Stimulated activated CD8-positive, alpha-beta memory T cell treated with anti-CD3 and anti-CD28 coated beads, Interleukin-15, amount 100 ng/mL, for 48 hours (primary cell): ENCODE results near the gene CHRM1.

Experiments used
- DNase-seq, 2 donors: peaks; one replicate each; pipeline ENCODE4 v3.0.0-alpha.2; 2020; ENCODE audit warnings: low read depth in 2 of 2

Gene CHRM1

DNA sequence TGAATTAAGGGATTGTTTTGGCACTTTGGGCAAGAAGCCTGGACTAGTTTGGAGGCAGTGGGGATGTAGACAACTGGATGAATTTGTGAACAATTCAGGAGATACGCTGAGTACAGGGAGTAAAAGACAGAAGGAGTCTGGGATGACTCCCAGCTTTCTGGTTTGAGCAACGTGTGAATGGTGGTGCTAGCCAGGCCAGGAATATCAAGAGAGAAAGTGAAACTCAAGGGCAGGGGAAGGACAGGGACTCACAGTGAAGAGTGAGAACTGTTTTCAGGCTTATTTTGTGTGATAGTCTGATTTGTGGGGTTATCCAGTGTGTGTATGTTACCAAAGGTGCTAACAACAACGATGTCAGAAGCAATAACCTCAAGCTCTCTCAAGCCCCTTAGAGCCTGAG lies 15.9 kb downstream of the CHRM1 start:
- DNase-seq = no peak

DNA sequence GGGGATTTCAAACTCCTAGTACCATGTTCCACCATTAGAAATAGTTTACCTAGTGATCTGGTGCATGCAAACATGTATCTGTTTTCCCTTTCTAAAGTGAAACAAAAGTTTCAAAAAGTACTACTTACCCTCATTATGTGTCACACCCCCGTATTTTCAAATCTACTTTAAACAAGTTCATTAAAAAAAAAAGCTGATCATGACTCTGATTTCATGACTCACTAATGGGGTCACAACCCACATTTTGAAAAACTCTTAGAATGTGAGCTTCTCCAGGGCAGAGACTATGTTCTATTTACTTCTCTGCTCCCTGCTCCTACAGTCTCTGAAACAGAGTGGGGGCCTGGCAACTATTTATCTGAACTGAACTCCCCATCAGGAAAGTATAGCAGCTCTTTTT lies 18.2 kb downstream of the CHRM1 start:
- no peak for DNase-seq

DNA sequence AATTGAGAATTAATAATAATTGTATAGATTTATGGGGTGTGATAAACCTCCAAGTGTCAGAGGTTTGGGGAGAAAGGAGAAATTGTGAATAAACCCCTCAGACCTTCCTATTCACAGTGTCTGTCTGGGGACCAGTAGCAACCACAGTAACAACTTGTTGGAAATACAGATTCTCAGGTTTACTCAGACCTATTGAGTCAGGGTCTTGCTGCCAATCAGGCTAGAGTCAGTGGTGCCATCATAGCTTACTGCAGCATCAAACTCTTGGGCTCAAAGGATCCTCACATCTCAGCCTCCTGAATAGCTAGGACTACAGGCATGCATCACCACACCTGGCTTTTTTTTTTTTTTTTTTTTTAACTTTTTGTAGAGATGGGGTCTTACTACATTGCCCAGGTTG lies 23.1 kb downstream of the CHRM1 start:
- no peak for DNase-seq

DNA sequence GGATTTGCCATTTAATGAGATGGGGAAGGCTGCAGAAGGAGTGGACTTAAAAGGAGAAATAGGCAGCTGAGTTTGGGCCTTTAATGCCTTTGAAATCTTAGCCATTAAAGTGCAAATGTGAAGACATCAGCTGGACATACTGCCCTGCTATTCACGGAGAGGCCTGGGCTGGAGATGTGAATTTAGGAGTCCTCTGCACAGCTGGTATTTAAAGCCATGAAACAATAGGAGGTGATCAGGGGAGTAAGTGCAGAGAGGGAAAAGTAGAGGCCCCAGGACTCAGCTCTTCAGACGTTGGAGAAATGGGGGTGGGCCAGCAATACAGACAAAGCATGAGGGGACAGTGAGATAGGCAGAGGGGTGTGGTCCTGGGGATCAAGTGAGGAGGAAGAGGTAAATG lies 23.9 kb downstream of the CHRM1 start:
- DNase-seq = no peak

DNA sequence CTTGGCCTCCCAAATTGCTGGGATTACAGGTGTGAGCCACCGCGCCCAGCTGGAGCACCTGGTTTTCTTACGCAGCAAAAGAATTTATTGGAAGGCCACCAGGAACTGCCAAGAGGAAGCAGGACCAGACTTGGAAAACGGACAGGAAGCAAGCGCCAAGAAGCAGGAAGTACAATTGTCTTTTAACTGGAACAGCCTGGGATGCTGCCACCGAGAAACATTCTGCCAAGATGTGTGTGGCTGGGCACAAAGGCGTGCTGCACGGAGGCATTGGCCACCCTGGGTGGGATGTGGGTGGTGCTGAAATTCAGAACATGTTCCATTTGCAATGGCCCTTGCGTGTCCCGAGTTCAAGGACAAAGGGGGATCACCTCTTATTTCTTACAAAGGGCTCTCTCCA lies 25.1 kb downstream of the CHRM1 start:
- DNase-seq = no peak

DNA sequence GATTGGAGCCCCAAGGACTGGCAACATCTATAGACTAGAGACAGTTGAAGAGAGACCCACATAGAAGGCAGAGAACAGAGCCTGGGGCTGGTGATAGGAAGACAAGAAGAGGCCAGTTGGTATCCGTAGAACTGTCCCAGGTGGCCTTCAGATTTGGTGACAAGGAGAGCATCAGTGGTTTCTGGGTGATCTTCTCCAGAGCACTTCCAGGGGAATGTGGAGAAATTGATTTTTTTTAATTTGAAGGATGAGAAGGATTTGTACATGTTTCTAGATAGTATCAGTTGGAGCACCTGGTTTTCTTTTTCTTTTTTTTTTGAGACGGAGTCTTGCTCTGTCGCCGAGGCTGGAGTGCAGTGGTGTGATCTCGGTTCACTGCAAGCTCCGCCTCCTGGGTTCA lies 25.7 kb downstream of the CHRM1 start:
- DNase-seq = no peak

DNA sequence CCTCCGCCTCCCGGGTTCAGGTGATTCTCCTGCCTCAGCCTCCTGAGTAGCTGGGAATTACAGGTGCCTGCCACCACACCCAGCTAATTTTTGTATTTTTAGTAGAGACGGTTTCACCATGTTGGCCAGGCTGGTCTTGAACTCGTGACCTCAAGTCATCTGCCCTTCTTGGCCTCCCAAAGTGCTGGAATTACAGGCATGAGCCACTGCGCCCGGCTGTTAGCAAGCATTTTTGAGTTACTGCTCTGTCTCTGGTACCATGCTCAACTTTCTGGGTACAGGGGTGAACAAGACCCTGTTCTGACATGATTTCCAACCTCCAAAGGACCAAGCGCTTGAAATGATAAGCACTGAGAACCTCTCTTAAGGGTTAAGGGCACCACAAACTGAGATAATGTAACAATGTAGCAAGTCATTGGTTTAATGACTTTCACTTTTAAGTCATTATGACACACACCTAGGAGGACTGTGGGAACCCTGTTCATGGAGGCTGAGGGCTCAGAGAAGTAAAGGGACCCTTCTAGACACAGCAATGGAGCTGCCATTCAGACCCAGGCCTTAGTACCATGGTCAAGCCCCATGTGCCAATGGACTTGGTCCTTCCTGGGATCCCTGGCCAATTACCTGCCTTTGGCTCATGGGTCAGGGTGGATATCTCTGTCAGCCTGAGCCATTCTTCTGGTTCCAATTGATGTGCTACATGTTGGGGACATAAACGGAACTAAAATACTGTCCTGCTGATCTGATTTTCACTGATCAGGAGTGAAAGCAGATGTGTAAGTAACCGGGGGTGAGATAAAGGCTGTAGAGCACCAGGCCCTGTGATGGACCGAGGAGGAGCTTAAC lies 28.9 kb downstream of the CHRM1 start:
- no peak for DNase-seq

DNA sequence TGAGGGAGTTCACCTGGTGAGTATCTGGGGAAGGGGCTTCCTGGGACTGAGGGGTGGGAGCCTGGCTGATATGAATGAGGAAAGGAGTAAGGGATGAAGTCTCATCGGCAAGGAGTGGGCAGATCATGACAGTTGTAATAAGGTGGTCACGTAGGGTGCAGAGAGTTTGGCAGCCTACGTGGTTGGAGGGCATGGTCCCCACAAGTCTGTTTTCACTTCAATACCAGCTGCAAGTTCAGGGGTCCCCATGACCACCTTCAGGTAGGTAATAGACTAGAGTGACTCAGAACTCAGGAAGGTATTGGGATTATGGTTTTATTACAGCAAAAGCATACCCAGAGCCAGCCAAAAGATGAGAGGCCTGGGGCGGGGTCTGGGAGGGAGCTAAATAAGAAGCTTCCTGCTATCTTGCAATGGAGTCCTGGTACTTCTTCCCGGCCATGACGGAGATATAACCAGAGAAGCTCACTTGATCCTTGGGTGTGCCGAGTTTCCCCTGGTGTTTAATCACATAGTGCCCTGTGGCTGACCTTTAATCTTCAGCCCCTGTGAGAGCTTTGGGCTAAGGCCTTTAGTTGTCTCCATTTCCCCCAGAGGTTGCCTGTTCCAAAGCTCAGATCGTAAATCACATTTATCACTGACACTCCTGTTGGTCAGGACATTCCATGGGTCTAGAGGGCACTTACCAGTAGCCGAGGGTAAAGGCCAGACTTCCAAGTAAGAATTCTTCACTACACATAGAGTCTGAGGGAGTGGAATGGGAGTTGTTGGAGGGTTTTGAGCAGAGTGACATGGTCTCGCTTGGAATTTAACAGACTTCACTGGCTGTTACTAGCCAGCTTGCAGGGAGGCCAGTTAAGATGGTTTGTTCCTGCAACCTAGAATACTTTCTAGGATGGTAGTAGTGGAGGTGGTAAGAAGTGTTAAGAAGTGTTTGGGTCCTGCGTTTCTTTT lies 31.4 kb downstream of the CHRM1 start:
- DNase-seq = no peak

DNA sequence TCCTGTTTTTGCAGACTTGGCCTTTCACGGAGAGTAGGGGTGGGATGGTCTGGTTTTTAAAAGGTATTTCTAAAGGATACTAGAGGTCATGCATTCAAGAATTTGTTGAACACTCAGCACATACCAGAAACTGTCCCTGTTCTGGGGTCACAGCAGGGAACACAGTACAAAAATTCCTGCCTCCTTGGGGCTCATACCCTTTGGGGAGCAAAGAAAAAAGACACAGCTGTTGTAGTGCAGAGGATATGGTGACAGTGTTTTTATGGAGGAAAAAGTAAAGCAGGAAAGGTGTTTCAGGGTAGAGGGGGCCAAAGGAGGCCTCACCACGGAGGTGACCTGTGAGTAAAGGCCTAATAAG lies 32.1 kb downstream of the CHRM1 start:
- DNase-seq = no peak

DNA sequence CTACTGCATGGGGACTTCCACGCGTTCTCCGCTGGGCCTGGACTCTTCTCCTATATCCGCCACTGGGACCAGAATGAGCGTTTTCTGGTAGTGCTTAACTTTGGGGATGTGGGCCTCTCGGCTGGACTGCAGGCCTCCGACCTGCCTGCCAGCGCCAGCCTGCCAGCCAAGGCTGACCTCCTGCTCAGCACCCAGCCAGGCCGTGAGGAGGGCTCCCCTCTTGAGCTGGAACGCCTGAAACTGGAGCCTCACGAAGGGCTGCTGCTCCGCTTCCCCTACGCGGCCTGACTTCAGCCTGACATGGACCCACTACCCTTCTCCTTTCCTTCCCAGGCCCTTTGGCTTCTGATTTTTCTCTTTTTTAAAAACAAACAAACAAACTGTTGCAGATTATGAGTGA lies 32.8 kb downstream of the CHRM1 start:
- no peak for DNase-seq

DNA sequence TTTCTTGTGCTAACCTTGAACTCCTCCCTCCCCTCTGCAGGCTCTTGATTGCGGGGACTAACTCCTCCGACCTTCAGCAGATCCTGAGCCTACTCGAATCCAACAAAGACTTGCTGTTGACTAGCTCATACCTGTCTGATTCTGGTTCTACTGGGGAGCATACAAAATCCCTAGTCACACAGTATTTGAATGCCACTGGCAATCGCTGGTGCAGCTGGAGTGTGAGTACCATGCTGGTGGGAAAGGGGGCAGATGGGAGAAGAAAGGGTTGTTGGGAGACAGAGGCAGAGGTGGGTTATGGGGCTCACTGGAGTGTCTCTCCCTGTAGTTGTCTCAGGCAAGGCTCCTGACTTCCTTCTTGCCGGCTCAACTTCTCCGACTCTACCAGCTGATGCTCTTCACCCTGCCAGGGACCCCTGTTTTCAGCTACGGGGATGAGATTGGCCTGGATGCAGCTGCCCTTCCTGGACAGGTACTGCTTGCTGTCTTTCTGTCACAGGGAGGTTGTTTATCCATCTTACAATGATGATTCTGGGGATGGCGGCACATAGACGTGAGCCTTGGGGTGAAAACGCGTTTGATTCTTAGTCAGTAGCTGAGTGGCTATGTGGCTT lies 35.9 kb downstream of the CHRM1 start:
- DNase-seq = no peak

DNA sequence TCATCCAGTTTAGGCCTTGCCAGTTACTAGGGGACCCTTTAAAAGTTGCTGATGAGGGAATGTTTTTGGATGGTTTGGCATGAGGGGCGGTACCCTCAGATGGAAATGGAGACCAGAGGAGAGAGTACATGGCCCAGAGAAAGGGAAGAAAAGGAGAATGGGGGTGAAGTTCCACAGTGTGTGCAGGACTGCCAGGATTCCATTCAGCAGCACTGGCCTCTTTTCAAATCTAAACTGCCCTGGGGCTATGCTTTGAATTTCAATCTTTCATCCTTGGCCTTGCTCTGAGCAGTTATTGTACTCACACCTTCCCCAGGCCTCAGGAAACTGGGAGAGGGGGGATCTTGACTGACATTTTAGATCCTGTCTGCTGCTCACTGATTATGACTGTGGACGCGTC lies 37.5 kb downstream of the CHRM1 start:
- no peak for DNase-seq

DNA sequence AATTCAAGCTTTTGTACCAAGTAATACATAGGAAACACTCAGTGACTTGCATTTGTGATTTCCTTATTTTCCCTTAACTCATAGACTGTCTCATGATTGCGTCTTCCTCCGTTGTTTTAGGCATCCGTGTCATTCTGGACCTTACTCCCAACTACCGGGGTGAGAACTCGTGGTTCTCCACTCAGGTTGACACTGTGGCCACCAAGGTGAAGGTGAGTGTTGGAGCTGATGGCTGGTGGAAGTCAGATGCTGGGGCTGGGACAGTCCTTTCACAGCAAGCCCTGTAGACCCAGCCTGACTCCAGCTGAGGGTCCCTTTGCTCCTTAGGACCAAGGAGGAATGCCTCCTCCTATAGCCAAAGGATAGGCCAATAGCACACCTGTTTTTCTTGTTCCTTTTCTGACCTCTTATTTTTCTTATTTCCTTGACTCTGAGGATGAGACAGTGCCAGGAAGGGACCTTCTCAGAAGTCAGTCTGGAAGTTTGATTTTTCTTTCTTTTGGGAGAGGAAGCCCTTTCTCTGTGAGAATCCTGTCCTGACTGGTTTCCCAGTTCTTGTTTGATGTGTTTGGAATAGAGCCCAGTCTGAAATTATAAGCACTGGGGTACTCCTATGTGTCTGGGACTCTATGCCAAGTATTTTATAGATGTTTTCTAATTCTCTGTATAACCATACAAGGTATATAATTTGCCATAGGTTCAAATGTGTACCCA lies 38.2 kb downstream of the CHRM1 start:
- DNase-seq = no peak

DNA sequence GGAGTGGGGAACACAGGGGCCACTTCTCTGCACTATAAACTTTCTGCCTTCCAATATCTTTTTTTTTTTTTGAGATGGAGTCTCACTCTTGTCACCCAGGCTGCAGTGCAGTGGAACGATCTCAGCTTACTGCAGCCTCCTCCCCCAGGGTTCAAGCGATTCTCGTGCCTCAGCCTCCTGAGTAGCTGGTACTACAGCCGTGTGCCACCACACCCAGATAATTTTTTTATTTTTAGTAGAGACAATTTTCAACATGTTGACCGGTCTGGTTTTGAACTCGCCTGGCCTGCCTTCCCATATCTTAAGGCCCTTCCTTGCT lies 38.8 kb downstream of the CHRM1 start:
- no peak for DNase-seq

DNA sequence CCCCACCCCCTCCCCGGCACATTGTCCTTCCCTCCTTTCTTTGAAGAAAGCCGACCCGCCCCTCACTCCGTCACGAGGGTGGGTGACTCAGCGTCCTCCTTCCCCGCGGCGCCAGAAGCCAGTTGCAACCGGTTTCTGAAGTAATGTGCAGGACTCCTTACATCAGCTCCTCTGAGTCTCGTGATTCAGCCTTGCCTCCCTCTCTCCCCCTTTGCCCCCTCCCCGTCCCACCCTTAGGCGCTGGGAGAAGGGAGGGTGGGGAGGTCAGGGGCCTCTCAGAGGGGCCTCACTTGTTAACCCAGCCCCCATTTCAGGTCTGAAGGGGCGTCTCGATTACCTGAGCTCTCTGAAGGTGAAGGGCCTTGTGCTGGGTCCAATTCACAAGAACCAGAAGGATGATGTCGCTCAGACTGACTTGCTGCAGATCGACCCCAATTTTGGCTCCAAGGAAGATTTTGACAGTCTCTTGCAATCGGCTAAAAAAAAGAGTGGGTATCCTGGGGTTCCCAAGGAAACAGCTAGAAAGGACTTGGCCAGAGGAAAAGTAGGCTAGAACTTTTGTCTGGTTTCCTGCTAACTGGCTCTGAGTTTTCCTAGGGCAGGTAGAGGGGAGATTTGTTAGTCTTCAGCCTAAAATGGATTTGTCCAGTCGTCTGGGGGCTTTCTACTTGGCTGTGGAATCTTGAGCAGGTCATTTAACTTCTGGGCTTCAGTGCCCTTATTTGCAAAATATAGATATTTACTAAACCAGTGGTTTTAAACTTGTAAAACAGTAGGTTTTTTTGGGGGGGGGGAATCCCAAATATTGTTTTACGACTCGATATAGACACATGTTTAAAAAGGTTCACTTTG lies 39.4 kb downstream of the CHRM1 start:
- DNase-seq = peak; percentile 90 to 93

DNA sequence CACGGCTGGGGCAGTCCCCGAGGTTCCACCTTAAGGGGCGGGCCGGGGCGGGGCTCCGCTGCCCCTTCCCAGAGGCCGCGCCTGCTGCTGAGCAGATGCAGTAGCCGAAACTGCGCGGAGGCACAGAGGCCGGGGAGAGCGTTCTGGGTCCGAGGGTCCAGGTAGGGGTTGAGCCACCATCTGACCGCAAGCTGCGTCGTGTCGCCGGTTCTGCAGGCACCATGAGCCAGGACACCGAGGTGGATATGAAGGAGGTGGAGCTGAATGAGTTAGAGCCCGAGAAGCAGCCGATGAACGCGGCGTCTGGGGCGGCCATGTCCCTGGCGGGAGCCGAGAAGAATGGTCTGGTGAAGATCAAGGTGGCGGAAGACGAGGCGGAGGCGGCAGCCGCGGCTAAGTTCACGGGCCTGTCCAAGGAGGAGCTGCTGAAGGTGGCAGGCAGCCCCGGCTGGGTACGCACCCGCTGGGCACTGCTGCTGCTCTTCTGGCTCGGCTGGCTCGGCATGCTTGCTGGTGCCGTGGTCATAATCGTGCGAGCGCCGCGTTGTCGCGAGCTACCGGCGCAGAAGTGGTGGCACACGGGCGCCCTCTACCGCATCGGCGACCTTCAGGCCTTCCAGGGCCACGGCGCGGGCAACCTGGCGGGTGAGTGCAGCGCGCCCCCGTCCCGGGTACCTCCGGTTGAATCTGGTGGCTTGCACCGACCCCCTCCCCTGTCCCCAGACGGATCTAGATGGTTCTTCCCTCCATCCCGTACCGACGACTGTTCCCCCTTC lies 40.2 kb downstream of the CHRM1 start, which contains the start of gene SLC3A2:
SLC3A2 (plus strand) TSS at position 94 of the 776 bp plus-strand sequence; CDS start at position 222, 128 bp downstream.
- DNase-seq = peak; percentile 84 to 87

DNA sequence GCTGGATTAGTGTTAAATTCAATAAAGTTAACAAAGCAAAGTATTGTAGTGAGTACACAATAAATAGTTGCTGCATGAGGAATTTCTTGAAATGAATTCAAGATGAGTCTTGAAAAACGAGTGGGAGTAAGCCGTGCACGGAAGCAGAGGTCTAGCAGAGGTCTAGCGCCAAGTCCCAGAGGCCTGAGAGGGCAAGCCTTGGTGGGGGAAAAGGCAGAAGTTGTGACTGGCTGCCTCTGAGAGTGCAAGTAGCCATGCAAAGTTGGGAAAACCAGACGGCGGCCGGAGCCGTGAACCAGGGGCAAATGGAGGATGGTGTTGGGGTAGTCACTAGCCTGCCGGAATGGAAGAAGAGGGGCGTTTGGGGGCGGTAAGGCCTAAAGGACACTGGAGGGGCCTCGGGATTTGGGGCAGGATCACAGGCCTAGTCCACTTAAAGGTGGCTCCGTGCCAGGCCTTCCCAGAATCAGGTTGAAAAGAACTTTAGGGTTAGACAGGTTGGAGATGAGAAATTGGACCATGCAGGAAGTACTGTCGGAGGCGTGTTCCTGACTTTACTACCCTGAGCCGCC lies 40.8 kb downstream of the CHRM1 start:
- peak; percentile 34 to 36 for DNase-seq

DNA sequence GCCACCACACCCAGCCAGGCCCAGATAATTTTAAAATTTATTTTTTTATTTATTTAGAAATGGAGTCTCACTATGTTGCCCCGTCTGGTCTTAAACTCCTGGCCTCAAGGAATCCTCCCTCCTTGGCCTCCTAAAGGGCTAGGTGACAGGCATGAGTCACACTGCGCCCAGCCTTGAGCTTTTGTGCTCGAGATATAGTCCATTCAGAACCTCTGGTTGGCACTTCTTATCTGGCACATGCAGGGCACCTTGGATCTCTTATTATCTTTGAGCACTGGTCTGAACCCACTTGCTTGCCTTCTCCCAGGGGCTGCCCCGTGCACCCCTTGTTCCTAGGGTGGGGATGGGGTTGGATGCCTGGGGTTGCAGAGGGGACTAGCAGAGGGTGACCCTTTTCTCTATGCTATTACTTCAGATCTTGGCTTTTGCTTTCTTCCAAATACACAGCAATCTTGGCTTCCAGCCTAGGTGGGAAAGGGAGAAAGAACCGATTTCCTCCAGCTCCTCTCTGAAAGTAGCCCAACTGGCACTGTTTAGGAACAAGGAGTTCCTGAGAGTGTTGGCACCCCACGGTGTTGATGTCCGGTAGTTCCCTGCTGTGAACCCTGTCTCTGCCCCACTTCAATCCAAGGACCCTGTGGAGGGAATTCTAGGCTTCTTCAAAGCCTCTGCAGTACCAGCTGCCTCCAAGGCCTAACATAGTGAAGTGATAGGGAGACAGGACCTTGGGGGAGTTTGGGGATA lies 41.8 kb downstream of the CHRM1 start:
- DNase-seq = no peak

DNA sequence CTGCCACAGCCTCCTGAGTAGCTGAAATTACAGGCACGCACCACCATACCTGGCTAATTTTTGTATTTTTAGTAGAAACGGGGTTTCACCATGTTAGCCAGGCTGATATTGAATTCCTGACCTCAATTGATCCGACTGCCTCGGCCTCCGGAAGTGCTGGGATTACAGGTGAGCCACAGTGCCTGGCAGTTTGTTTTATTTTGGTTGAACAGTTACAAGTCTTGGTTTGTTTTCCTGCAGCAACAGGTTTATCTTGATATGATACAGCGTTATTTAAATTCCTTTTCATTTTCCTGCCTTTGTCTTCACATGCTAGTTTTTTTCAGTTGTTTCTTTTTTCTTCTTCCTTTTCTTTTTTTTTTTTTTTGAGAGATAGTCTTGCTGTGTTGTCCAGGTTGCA lies 44.5 kb downstream of the CHRM1 start:
- no peak for DNase-seq
